Sigmoid colon (tissue), 7 donors: ENCODE measurements around the gene ST6GALNAC3. TPM values are rescaled to one million over a fixed set of nuclear protein-coding genes. Genes with fewer than 3 reads are reported as not detected.

ENCODE experiments used
- DNase-seq: peaks from one replicate; pipeline ENCODE4 v3.0.0-alpha.2; 2019
- H3K27ac ChIP-seq, 4 donors: fragments of 200-600 bp; sonication (generic); one replicate each; pipeline ENCODE4 v1.5.1; 2016 to 2019; ENCODE audit warnings: mild to moderate bottlenecking in 1 of 4
- H3K27me3 ChIP-seq, 3 donors: fragments of 200-600 bp; sonication (generic); one replicate each; pipeline ENCODE4 v1.5.1; 2019; ENCODE audit warnings: mild to moderate bottlenecking in 1 of 3
- H3K36me3 ChIP-seq, 4 donors: fragments of 200-600 bp; sonication (generic); one replicate each; pipeline ENCODE4 v1.5.1; 2016 to 2019
- H3K4me1 ChIP-seq, 4 donors: fragments of 200-600 bp; sonication (generic); one replicate each; pipeline ENCODE4 v1.5.1; 2017 to 2019
- H3K4me3 ChIP-seq, 4 donors: fragments of 200-600 bp; sonication (generic); one replicate each; pipeline ENCODE4 v1.5.1; 2017 to 2019; ENCODE audit warnings: mild to moderate bottlenecking in 2 of 4, moderate library complexity in 1 of 4
- H3K9me3 ChIP-seq, 4 donors: fragments of 200-600 bp in 3 of 4; sonication (generic) in 3 of 4; one replicate each; pipeline versions ENCODE4 v1.5.1 to v1.6.1; 2013 to 2019
- EP300 ChIP-seq, 4 donors: sonication (generic); formaldehyde crosslinking; IDR thresholded peaks; one replicate each; pipeline ENCODE4 v1.6.1; 2017; ENCODE audit warnings: antibody characterized with exemption in 4 of 4
- POLR2A ChIP-seq, 2 donors: fragments of 450-650 bp; IDR thresholded peaks; one replicate each; pipeline ENCODE4 v1.6.1; 2016; ENCODE audit warnings: antibody characterized with exemption in 2 of 2, mild to moderate bottlenecking in 2 of 2, moderate library complexity in 2 of 2
- POLR2AphosphoS5 ChIP-seq, 4 donors: sonication (generic); formaldehyde crosslinking; IDR thresholded peaks; one replicate each; pipeline ENCODE4 v1.6.1; 2017; ENCODE audit warnings: antibody characterized with exemption in 4 of 4
- WGBS, 2 donors: extraction: QIAGEN DNeasy Blood & Tissue Kit; methylation state at CpG; one replicate each; pipeline ENCODE4 v1.1.7; 2013; 5-methylcytosine and 5-hydroxymethylcytosine counted together
- intact Hi-C: fragments of 100-400 bp; cut with DNase I; formaldehyde crosslinking; loops from one replicate; pipeline ENCODE4 v1.15.1; 2023
- polyA plus RNA-seq, 3 donors: library from polyadenylated mRNA; stranded (reverse); fragments of 200-250 nt; gene quantifications; one replicate each; pipeline ENCODE4 v1.2.3, GENCODE V29; 2013
- total RNA-seq, 4 donors: library from RNA; depleted of rRNA; stranded (reverse); fragments of >200 nt; gene quantifications; one replicate each; pipeline ENCODE4 v1.1.0, GENCODE V29; 2016
- TF ChIP-seq, protein P1 (sequence below), 4 experiments: fragments of 450-650 bp in 3 of 4; fragments of 200-600 bp in 1 of 4; IDR thresholded peaks; one replicate each; pipeline ENCODE4 v1.5.1; 2016 to 2019; ENCODE audit warnings: antibody characterized with exemption in 4 of 4, mild to moderate bottlenecking in 3 of 4, moderate library complexity in 2 of 4
- donor health status: healthy with polysubstance abuse.
- donor health status: Bipolar disorder and iron deficiency.
- donor health status: healthy.

ST6GALNAC3 gene
- total and polyA plus RNA-seq, 7 donors = 1.6 to 7.5 (median 2.5) TPM

DNA sequence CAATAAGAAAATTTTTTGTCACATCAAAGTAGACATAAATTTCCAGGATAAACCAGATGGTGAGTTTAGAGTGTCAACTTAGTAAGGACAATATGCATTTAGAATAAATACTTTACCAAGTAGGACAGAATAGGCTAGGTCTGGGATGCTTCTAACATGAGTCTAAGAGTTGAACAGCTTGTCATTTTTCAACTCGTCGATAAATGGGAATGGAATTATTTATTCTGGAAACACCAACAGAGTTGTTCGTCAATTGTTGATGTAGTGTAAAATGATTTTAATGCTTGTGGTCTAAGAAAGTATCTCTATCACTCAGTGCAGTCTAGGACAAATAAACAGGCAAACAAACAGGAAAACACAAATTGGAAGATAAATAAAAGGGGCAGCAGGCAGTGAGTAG is 434.3 kb downstream of the ST6GALNAC3 start:
- TF ChIP-seq POLR2A (IDR thresholded peaks at IDR 0.05) = no peak
- DNase-seq = no peak
- Histone ChIP-seq H3K9me3 (no peaks in the 10 kb centered on the region), H3K4me1 (no peaks in the 10 kb centered on the region), H3K27ac (no peak overlapping the region), H3K4me3 (no peak overlapping the region), H3K27me3 (no peaks in the 10 kb centered on the region), H3K36me3 (no peaks in the 10 kb centered on the region)
- 91% methylated on average over 3 of the region's 3 CpGs for WGBS, 2 donors
- intact Hi-C loops = no loop called here

DNA sequence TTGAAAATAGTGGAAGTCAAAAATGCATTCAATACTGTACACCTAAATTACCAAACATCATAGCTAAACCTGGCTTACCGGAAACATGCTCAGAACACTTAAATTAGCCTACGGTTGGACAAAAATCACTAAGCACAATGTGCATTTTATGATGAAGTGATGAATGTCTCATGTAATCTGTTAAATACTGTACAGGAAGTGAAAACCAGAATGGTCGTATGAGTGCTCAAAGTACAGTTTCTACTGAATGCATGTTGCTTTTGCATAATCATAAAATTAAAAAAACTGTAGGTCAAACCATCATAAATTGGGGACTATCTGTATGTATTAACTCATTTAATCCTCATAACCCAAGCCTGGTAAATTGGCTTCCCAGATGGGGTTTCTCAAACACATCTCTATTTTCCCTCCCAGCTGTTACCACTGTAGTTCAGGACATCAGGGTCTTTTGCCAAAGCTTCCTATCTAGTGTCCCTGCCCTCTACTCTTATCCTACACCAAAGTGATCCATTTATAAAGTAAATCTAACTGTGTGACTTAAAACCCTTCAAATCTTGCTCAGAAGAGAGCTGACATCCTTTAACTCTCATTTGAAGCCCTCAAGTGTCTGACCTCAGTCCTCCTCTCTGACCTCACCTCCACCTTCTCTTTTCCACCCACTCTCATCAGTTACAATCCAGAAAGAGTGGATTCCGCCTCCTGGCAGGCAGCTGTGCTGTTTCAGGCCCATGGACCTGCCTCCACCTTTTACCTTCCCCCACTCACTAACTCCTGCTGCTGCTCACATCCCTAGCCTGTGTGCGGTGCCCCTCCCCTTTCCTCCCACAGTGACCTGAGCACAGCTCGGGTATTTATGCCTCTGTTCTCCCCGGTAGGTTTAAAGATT is 436.4 kb downstream of the ST6GALNAC3 start:
- no peaks in the 10 kb centered on the region for H3K27me3 ChIP-seq
- H3K27ac ChIP-seq = no peak overlapping the region
- WGBS, 2 donors = 57 to 61% methylated on average over 7 of the region's 7 CpGs
- intact Hi-C loops = no loop called here
- DNase-seq = no peak
- H3K4me1 ChIP-seq = no peaks in the 10 kb centered on the region
- no peak overlapping the region for H3K4me3 ChIP-seq
- no peaks in the 10 kb centered on the region for H3K36me3 ChIP-seq
- TF ChIP-seq EP300 (IDR thresholded peaks at IDR 0.05) = no peak
- TF ChIP-seq, protein P1, sequence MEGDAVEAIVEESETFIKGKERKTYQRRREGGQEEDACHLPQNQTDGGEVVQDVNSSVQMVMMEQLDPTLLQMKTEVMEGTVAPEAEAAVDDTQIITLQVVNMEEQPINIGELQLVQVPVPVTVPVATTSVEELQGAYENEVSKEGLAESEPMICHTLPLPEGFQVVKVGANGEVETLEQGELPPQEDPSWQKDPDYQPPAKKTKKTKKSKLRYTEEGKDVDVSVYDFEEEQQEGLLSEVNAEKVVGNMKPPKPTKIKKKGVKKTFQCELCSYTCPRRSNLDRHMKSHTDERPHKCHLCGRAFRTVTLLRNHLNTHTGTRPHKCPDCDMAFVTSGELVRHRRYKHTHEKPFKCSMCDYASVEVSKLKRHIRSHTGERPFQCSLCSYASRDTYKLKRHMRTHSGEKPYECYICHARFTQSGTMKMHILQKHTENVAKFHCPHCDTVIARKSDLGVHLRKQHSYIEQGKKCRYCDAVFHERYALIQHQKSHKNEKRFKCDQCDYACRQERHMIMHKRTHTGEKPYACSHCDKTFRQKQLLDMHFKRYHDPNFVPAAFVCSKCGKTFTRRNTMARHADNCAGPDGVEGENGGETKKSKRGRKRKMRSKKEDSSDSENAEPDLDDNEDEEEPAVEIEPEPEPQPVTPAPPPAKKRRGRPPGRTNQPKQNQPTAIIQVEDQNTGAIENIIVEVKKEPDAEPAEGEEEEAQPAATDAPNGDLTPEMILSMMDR (IDR thresholded peaks at IDR 0.05) = no peak
- TF ChIP-seq POLR2AphosphoS5 (IDR thresholded peaks at IDR 0.05) = no peak
- TF ChIP-seq POLR2A (IDR thresholded peaks at IDR 0.05) = no peak
- no peaks in the 10 kb centered on the region for H3K9me3 ChIP-seq

DNA sequence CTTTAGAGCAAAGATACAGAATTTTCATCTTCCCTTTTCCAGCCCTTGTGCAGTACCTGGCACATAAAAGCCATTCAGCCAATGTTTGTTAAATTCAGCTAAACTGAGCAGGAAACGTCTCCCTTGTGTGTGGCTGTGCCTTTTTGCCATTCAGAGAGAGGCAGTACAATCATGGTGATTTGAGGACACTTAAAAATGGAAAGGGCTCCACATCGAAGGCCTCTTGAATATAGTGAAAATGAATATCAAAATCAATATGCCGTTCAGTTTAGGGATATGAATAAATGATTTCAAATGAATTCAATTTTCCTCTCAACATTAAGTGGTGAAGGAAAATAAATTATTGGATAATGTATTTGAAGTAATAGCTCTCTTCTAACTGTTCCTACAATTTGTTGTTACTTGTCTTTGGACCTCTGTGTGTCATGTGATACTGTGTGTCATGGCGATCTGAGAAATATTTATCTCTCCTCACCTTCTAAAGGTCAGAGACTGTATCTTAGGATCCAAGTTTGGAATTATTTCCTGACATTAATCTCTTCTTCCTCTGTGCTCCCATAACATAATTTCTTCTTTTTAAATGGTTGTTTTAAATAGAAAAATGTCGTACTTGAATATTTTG is 437.1 kb downstream of the ST6GALNAC3 start:
- intact Hi-C loops = no loop called here
- TF ChIP-seq, protein P1 (IDR thresholded peaks at IDR 0.05) = no peak
- TF ChIP-seq EP300 (IDR thresholded peaks at IDR 0.05) = no peak
- TF ChIP-seq POLR2A (IDR thresholded peaks at IDR 0.05) = no peak
- no peak overlapping the region for H3K4me3 ChIP-seq
- H3K4me1 ChIP-seq = no peaks in the 10 kb centered on the region
- H3K27me3 ChIP-seq = no peaks in the 10 kb centered on the region
- 78% methylated on average over 5 of the region's 5 CpGs for WGBS, 2 donors
- no peaks in the 10 kb centered on the region for H3K36me3 ChIP-seq
- H3K27ac ChIP-seq = no peak overlapping the region
- no peak for DNase-seq
- no peaks in the 10 kb centered on the region for H3K9me3 ChIP-seq

DNA sequence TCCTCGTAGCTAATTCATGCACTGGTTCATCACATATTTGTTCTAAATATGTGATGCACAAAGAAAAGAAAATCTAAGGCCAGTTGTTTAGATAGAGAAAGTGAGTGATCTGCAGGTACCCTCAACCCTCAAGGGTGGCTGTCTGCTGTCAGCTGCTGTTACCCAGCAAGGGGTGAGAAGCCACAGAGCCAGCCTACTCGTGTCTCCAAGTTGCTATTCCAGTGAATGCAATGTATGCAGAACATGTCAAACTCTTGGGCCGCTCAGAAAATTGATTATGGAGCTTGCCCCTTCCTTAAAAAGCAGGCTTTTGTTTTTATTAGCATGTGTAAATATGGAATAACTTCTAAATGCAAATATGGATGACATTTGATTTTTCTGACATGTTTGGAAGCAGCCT is 456.4 kb downstream of the ST6GALNAC3 start:
- no peaks in the 10 kb centered on the region for H3K27me3 ChIP-seq
- no peak overlapping the region for H3K4me3 ChIP-seq
- no peaks in the 10 kb centered on the region for H3K4me1 ChIP-seq
- DNase-seq = no peak
- no peaks in the 10 kb centered on the region for H3K9me3 ChIP-seq
- no peak overlapping the region for H3K27ac ChIP-seq
- TF ChIP-seq, protein P1 (IDR thresholded peaks at IDR 0.05) = no peak
- TF ChIP-seq POLR2AphosphoS5 (IDR thresholded peaks at IDR 0.05) (no peak), EP300 (IDR thresholded peaks at IDR 0.05) (no peak), POLR2A (IDR thresholded peaks at IDR 0.05) (no peak)
- H3K36me3 ChIP-seq = no peaks in the 10 kb centered on the region
- intact Hi-C loops = no loop called here
- WGBS, 2 donors = 81 to 86% methylated on average over 3 of the region's 3 CpGs

DNA sequence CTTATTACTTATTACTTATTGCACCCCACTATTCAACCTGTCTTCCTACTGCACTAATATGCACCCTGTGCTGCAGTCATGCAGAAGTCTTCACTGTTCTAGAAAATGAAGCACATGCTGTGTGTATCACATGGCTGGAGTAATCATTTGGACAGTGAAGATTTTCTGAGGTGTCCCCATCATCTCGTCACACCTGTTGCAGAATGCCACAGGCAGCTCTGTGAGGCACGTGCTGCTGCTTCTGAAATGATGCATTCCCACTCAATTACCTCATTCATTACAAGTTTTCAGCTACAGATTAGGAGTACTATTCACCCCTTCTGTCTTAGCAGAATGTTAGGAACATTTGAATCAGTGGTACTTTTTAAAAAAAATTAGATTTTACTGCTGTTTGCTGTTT is 467.1 kb downstream of the ST6GALNAC3 start:
- Histone ChIP-seq H3K4me1 (no peaks in the 10 kb centered on the region), H3K4me3 (no peak overlapping the region), H3K27ac (no peak overlapping the region), H3K36me3 (no peaks in the 10 kb centered on the region), H3K9me3 (no peaks in the 10 kb centered on the region), H3K27me3 (no peaks in the 10 kb centered on the region)
- DNase-seq = no peak
- 68 to 76% methylated on average over 2 of the region's 2 CpGs for WGBS, 2 donors
- intact Hi-C loops = no loop called here
- TF ChIP-seq POLR2A (IDR thresholded peaks at IDR 0.05) = no peak
